Measurements from ENCODE around the gene KRT80. TPM values are rescaled to one million over a fixed set of nuclear protein-coding genes. Genes with fewer than 3 reads are reported as not detected.

Gene KRT80
- total and polyA plus RNA-seq, 2 donors (not counting 3 experiments of a cell fraction or from before 2014, with no cell fraction given): 13.6 to 23.7 TPM

GRCh38 chr12:52145228-52146088, 46.4 kb downstream of the KRT80 start:
- Histone ChIP-seq H3K27me3 (ENCODE audit: control insufficient read depth in 2 of 2, insufficient read depth in 2 of 2, low read length in 2 of 2) (no peaks in the 10 kb centered on the region), H3K4me1 (ENCODE audit: control insufficient read depth, extremely low read depth, insufficient read depth, low read length) (peaks cover 23% of the 10 kb centered on the region), H4K20me1 (replicated peaks; ENCODE audit: control insufficient read depth, extremely low read depth, insufficient read depth, low read length) (no peaks in the 10 kb centered on the region), H3K9me1 (replicated peaks; ENCODE audit: control insufficient read depth, extremely low read depth, insufficient read depth, low read length) (no peaks in the 10 kb centered on the region), H3K4me3 (replicated peaks in 1 of 3; ENCODE audit: insufficient read depth in 1 of 3, low read depth in 1 of 3, low read length in 3 of 3) (no peak overlapping the region), H3K9me3 (replicated peaks; ENCODE audit: control insufficient read depth, insufficient read depth, low read length) (no peaks in the 10 kb centered on the region), H3K4me2 (ENCODE audit: insufficient read depth, low read length) (no peak overlapping the region), H3K9ac (replicated peaks; ENCODE audit: extremely low read depth, insufficient read depth, low read length) (no peak overlapping the region), H3K36me3 (ENCODE audit: control insufficient read depth in 2 of 2, extremely low read depth in 1 of 2, insufficient read depth in 2 of 2, low read length in 2 of 2) (no peaks in the 10 kb centered on the region), H3K79me2 (ENCODE audit: control insufficient read depth, insufficient read depth, low read length) (no peaks in the 10 kb centered on the region), H3K27ac (ENCODE audit: insufficient read depth, low read depth, low read length) (no peak overlapping the region), H2AFZ (ENCODE audit: low read depth, low read length) (no peak overlapping the region)
- CTCF ChIA-PET: interaction anchor here (1.0 to 1.5 kb wide), 2 partner anchors 10 to 120 kb away, joined by 3 to 4 read pairs; no protein-coding TSS in a partner anchor
- FAIRE-seq: no peak
- BruUV-seq (replicated peaks): no TSS peak
- dilution Hi-C loops (cut with MboI; ENCODE audit: extremely low pct_ligation_motif_present, low sequenced_read_pairs) (no loop called here), intact Hi-C loops (cut with micrococcal nuclease) (no loop called here)
- POLR2A ChIA-PET: no interaction called here
- no peak for DNase-seq (ENCODE audit: low read depth, low spot score)
- TF ChIP-seq POLR2A (IDR thresholded peaks at IDR 0.05; ENCODE audit: low read depth, low read length) (no peak), MYC (IDR thresholded peaks at IDR 0.05; ENCODE audit: low read depth, low read length) (no peak), EZH2 (IDR thresholded peaks at IDR 0.05; ENCODE audit: borderline replicate concordance, low read depth, low read length, severe bottlenecking) (no peak), MAX (IDR thresholded peaks at IDR 0.05; ENCODE audit: insufficient read depth, insufficient read length) (no peak), CTCF (IDR thresholded peaks at IDR 0.05; ENCODE audit: extremely low read depth in 1 of 2, insufficient read depth in 1 of 2, low read depth in 1 of 2, low read length in 2 of 2) (no peak), FOS (IDR thresholded peaks at IDR 0.05; ENCODE audit: borderline replicate concordance, insufficient read depth, low read length) (no peak), JUN (IDR thresholded peaks at IDR 0.05; ENCODE audit: borderline replicate concordance, insufficient read depth, insufficient read length, low read depth) (no peak), GATA2 (IDR thresholded peaks at IDR 0.05; ENCODE audit: insufficient read depth, insufficient read length, low read depth, low read length) (no peak), POLR2AphosphoS5 (IDR thresholded peaks at IDR 0.05; ENCODE audit: insufficient read depth, low read depth, low read length) (no peak)

Data from endothelial cell of umbilical vein (primary cell).